Measurements from ENCODE around the gene TLE3.

TLE3 gene

DNA sequence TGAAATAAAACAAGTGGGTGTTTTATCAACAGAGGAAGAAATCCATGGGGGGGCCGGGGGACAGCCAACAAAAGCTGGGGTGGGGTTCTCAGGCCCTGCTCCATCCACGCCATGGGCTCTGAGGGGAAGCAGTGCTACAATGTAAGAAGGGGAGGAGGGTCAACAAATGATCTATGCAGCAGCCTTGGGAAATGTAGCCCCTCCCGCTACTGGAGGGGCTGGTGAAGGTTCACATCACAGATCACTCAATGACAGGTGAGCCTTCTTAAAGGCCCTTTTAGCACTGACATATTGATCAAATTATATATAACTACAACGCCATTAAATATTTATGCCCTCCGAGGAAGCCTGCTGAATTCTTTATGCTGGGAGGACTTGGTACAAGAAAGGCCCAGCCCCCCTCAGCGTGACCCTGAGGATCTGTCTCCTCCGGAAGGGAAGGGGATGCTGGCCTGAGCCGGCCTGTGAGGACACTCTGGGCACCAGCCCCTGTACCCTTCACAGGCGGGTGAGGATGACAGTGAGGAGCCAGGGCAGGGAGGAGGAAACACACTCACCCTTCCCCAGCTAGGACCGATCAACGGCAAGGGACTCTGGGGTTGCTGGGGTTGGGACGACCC is 15.3 kb downstream of the TLE3 start:
- DNase-seq: no peak

DNA sequence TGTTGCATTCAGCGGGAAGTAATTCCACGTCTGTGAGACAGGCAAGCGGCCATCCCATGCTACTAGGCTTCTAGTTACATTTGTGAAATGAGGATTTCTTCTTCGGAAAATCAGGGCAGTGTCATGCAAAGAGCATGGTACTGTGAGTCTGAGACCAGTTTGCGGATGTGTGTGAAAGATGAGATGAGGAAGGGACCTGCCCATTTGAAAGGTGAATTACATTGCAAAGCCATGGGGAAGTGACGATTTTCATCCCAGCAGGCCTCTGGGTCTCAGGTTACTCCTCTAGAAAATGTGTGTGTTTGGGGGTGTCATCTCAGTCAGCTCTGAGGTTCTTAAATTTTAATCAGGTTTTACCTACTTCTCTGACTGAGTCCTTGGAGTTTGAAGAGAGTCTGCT is 16.1 kb downstream of the TLE3 start:
- DNase-seq: no peak

DNA sequence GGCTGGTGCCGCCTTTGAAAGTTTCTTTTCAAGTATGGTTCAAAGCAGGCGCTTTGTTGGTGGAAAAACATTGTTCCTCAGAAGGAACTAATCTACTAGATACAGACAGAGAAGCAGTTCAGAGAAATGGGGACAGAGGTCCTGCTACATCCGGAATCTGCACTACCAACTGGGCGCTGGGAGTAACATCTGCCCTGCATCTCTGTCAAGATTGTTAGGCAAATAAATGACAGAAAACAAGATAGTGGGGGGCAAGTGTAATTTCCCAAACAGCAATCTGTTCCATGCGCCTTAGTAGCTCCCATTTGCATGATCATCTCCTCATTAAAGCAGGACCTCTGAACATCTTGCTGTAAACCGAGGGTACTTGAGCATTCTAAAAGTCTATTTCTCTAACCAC is 17.4 kb downstream of the TLE3 start:
- no peak for DNase-seq

DNA sequence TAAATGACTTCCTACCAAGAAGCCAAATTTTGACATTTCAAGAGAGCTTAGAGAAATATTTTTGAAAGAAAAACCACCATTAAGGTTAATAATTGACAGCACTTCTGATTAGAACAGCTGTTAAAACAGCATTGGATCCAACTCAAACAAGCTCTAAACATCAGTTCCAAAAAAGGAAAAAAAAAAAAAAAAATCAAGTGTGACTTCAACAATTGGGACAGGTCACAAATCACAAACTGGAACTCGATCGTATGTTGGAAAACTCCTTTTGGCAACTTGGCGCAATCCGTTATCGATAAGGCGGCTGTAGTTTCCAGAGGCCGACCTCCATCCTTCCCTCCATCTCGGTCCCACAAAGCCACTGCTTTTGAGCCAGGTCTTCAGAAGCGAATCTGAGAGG is 17.8 kb downstream of the TLE3 start:
- no peak for DNase-seq

DNA sequence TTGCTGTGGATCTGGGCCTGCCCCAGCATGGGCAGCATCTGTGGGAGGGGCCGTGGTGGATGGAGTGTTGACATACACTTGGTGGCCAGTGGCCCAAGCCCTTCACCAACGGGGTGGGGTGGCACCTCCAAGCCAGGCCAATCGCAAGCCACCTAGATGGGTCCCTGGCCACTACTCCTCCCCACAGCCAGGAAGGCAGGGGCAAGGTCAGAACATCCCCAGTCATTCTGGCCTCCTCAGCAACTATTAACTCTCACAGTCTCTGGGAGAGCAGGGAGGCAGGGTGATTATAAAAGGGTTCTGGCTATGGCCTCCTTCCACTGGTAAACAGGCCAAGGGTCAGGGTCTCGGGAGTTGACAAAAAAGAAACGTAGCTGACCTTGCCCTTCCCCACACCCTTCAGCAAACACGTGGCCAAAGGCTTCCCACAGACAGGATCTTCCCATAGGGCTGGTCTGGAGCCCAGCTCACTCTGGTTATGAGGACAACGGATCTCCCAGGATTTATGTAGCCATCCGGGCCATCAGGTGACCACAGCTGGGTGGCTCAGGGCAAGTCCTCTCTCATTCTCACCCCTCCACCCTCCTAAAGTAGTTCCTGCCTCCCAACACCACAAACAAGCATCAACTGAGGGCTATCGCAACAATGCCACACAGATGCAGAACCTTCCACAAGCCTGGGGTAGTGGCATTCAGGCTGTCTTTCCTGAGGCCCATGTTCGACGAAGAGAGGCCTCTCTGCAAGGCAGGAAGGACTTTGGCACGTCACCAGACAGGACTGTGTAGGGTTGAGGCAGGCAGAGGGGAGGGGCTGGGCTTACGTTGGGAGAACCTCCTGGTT is 18.9 kb downstream of the TLE3 start:
- DNase-seq: no peak

DNA sequence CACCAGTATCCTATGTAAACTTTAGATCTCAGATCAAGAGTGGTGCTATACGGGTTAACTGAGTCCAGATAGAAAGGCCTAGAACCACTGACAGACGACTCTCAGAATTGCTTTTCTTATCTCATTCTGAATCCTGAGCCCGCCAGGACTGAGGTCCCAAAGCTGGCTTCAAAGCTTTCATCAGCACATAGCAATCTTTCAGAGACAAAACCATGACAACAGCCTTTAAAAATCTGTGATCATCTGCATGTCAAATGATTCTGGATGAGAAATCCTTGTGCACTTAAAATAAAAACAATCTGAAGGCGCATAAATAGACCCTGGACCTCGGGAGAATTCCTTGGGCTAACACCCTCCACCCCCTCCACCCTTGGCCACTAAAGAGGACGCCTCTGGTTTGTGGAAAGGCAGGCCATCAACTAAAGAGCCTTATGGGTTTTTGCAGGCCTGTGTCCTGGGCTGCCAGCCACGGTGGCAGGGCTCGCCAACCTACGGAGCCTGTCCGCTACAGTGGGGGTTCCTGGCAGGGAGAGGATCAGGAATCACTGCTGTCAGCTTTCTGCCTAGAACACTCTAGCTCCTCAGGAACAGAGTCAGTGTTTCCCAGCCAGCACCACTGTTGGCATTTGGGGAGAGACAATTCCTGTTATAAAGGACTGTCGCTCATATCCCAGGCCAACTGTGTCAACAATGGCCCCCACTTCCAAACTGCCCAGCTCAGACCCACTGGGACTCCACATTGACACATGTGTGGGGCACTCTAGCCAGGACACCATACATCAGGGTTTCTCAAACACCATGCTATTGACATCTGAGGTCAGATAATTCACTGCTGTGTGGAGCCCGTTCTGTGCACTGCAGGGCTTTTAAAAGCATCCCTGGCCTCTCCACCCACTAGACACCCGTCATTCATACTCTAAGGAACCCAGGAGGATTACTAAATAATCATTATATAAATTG is 20.2 kb downstream of the TLE3 start:
- no peak for DNase-seq

DNA sequence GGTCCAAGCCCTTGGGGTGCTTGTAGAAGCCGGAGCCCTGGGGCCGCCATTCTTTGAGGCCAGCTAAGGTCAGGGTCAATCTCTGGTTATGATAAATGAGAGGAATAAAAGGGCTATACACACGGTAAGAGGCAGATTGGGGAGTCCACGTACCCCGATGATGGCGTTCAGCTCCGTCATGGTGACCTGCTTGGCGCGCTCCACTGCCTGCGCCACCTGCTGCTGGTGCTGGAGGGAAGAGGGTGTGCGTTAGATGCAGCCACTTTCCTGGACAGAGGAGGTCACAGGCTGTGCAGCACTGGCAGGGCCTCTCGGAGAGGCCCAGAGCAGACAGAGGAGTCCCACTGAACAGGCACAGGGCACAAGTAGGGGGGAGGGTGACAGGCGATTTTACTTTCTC is 23.3 kb downstream of the TLE3 start:
- no peak for DNase-seq

DNA sequence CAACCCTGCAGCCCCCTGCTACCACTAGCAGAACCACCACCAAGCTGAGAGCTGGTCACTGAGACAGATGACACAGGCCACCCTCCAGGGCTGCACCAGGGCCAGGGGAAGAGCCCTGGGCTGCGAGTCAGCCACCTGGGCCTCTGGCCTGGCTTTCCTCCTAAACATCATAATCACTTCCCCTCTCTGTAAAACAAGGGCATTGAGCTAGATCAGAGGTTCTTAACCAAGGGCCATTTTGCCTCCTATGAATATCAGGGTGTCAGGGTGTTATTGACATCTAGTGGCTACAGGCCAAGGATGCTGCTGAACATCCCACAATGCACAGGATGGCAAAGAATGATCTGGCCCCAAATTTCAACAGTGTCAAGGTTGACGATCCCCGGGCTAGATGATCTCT is 25.2 kb downstream of the TLE3 start:
- no peak for DNase-seq

DNA sequence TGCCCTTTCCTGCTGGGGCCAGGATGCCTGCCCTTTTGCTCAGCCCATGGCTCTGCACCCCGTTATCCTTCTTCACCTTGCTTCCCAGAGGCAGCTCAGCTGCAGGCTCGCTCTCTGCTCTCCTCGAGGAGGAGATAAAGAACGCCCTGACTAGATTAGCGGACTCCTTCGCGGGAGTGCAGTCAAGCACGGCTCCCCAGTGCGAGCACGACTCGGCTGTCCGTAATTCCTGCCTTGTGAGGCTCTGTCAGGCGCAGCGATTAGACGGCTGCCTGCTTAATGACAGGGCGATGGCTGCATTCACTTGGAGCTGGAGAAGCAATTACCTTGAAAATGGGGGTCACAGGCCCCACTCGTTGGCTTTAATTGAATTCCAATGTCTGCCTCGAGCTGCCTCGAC is 25.9 kb downstream of the TLE3 start:
- DNase-seq: no peak

DNA sequence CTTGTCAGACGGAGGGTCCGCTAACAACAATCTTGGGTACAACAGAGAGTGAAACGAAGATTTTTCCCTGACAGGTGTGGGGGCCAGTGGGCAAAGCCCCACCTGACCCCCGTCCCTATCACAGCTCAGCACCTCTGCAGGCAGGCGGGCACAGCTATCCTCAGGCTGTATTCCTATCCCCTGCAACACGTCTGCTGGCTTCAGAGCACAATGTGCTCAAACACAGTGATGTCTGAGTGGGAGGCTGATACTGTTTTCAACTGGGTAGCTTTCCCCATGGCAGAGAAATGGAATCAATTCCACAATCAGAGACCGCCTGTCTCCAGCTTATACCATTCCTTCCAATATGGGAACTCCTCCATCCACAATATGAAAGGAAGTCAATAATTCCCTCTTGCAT is 28.0 kb downstream of the TLE3 start:
- DNase-seq: no peak

DNA sequence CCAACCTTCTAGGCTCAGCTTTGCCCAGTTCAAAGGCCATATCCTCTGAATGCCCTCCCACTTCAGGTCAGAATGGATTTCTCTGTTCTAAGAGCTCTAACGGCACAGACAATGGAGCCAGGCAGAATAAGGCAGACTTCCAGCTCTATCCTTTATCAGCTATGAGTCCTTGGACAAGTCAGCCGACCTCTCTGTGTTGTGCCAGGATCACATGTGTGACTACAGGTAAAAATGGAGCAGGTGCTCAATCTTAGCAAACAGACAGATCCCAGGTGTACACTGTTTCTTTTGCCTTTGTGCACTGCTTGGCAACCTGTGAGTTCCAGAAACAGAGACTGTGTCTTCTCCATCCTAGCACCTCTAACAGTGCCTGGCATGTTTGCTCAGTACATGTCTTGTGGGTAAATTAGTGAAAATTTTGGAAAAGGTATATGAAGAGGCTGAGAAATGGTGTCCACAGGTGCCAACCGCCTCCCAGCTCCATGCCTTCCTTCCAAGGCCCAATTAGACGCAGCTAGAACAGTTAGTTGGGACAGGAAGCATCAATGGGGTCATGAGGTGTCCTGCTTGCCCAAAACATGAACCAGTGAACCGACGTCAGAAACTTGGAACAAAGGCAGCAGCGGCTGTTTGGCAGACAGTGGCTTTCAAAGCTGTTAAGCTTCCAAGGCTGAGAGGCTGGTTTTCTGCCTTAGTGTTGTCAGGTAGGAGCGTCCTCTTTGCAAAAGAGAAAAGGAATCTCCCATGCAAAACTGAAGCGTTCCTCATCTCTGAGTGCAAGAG is 28.7 kb downstream of the TLE3 start:
- DNase-seq: no peak

DNA sequence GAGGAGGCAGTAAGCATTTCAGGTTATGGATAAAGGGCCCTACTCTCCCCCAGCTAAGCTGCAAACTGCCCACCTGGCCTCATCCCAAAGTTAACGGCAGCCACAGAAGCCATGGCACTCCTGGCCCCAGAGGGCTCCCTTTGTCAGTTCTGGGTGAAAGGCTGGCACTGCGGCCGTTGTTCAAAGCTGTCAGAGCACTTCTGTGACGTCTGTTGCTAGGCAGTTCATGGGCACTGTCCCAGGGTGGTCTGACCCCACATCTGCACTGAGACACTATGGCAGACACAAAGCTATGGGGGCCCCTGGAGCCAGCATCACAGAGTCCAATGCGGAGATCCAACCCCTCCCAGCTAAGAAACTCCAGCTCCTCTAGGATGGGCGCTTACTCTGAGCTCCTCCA is 30.0 kb downstream of the TLE3 start:
- DNase-seq: no peak

DNA sequence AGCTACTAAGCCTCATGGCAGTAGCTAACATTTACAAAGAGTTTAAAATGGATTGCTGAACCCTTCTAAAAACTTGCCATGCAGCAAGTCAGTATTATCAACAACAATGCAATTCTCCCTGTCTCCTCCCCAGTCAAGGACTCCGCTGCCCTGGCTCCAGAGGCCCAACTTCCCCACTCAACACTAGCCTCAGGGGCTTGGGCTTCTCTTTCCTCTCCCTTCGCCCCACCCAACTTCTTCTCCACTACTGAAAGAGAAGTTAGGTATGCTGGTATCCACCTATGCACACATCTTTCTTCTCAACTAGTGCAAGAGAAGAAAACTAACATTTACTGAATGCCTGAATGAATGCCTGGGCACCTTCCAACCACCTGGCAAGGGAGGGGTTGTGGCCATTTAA is 30.7 kb downstream of the TLE3 start:
- no peak for DNase-seq

DNA sequence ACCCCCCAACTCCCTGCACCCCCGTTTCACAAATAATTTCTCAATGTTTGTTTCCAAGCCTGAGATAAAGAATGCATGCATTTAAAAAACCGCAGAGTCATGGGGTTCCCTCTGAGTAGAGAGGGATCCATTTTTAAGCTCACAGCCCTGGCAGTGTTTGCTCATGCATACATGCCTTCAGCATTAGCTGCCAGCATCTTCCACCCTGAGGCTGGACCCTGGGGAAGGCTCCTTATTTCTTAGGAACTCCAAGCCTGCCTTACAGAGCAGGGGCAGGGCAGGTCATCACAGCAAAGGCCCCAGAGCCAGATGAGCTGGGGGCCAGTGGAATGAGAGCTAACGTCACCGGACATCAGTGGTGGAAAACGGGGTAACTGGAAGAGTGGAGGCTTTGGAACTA is 31.3 kb downstream of the TLE3 start:
- DNase-seq: no peak

DNA sequence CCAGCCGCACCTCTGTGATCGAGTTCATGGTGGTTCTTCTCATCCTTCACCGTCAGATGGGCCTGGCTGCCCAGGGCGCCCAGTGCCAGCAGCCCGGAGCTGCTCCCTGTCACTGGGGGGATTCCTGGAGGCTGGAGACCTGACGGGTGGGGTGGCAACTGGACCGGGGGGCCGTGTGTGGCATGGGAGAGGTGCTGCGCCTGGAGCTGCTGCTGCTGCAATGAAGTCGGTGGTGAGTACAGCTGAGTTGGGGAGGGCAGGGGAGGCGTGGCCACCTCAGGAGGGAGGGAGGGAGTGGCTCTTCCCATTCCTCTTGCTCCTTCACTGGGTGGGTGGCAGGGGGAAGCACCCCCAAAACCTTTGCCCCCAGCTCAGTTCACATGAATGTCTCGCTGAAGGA is 31.7 kb downstream of the TLE3 start:
- no peak for DNase-seq

DNA sequence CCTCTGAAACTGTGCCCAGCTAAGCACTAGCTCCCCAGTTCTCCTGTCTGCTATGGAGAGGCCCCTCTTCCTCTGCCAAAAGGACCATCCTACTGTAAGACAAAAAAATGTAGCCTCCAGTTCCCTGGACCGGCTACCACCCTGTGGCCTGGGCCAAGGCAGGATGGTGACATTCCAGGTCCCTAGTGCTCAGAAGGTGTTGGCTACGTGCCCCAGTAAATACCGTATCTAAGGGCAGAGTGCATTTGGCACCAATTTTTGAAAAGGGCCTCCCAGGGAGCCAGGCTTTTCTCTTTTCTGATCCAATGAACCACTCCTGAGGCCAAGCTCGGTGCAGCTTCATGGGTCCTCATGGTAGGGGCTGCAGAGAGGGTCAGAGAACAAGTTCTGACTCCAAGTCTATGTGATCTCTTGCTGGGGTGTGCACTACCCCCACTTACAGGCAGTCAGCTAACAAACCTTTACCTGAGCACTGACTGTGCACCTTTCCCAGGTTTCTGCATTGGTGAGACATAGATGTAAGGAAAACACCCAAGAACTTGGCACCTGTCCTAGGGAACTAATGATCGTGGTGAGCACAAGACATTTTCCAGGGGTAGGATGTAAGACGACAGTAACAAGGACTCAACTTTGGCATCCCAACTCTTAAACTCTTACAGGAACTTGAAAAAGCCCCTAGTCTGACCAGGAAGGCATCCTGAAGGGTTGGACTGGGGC is 32.6 kb downstream of the TLE3 start:
- no peak for DNase-seq

DNA sequence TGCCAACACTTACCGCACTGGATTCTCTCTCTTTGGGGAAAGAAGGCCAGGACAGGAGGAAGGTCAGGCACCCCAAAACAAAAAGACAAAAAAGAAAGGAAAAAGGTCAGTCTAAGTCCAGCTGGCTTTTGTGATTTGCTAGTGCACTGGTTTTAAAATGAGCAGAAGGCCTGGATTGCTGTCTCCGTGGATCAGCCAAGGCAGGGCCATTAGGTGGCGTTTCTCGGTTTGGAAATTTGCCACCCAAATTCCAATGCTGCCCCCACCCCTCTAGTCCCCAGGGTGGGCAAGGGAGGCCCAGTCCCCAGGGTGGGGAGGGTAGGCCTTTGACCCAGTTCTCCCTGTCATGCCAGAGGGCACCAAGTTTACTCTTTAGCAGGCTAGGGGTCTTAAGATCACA is 33.3 kb downstream of the TLE3 start:
- no peak for DNase-seq

DNA sequence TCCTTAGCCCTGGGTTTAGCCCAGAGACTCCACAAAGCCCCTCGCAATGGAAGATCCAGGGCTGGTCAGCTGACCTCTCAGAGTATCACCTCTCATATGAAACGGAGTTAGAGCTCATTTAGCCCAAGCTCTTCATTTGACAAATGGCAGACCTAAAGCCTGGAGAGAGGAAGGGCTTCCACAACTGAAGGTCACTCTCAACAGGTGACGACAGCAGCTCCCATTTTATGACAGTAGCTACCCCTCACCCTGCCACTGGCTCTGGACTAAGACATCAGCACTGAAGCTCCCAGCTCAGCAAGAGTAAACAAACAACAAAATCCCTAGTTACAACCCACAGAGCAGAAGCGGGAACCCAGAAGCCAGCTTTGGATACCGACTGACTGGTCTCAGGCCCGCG is 33.7 kb downstream of the TLE3 start:
- no peak for DNase-seq

DNA sequence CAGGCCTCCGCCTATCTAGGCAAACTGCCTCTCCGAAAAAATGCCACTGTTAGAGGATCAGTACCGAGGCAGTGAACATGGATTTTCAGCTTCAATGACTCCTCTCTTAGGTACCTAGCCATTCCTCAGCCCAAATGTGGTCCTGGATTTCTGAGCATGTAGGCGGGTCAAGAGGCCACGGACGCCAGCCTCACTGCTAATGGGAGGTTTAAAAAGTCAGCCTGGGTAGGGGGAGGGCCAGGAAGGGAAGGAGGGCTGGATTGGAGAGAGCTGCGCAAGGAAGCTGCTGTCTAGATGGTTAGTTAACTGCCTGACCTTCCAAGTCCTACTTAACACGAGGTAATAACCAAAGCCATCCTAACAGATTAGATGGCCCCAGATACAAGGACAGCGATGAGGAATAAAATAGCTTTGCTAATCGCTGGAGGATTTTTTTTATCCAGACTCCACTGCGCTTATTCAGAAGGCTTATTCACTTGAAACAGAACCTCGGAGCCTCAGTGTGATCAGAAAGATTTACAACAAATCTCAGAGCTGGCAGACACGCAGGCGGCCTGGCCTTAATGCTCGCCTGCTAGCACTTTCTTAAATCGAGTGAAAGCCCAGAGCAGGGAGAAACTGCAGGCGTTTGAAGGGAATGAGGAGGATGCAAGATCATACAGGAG is 34.3 kb downstream of the TLE3 start:
- no peak for DNase-seq

DNA sequence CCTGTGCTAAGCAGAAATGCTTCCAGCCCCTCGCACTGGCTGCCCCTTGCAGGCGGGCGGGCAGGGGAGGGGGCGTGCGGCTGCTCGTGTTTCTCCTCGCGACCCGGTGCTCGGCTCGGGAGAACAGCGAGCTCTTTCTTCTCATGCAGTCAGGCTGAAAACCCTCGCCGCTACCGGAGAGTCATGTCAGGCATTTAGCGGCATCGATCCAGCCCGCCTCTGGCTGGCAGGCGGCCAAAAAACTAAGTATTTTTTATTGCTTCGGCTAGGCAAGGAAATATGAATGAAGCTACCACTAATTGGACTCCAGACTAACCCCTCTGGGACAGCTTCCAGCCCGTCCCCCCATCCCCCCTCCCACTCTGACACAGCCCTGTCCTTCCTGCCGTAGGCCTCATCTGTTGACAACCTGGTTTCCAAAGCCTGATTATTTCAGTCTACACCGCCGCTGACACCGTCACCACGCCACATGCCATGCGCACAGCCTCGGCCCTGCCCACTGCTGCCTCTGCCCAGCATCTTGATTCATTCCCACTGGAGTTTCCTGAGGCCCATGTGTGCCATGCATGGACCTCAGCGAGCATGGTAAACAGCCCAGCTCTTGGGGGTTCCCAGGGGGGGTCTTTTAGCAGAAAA is 35.3 kb downstream of the TLE3 start:
- no peak for DNase-seq

DNA sequence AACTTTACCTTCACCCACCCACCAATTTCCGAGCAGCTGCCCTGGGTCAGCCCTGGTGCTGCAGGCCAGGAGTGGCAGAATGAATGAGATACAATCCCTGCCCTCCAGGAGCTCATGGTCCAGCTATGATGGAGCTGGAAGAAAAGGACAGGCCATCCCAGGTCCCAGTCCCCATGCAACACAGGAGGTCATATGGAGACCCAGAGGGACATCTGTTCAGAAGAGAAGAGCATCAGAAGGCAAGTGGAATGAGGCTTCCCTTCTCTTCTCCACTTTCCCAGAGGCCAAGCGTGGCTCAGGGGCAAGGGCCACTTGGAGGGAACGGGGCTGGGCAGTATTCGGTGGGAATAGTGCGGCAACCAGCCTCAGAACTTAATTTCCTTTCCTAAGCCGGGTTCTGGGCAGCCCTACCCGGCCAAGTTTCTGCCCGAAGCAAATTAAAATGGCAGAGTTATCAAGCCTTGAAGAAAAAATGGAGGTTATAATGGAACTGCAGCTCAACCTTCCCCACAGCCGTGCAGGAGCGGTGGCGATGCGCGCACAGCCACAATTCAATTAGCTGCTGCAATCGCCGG is 35.9 kb downstream of the TLE3 start:
- DNase-seq: no peak
